GM12878 (cell line): Measurements from ENCODE around the gene PLXNB3.

ENCODE experiments used
- ATF2 ChIP-seq: IDR thresholded peaks from 2 replicates; pipeline ENCODE4 v1.6.1; 2012; ENCODE audit warnings: low read length, inconsistent platforms
- CREB1 ChIP-seq: IDR thresholded peaks from 2 replicates; pipeline ENCODE4 v1.6.1; 2012; ENCODE audit warnings: low read depth, mild to moderate bottlenecking, inconsistent platforms
- CTCF ChIP-seq, 3 experiments: IDR thresholded peaks in 2 of 3; conservative IDR thresholded peaks in 1 of 3; 2 replicates each; pipeline ENCODE4 v1.5.1; 2011; ENCODE audit warnings: low read depth in 3 of 3, low read length in 3 of 3, mild to moderate bottlenecking in 3 of 3, control low read depth in 2 of 3, moderate library complexity in 2 of 3, inconsistent platforms in 1 of 3, mixed read lengths in 1 of 3; ENCODE audit not compliant: control insufficient read depth in 2 of 3, insufficient read depth in 1 of 3; ENCODE audit errors: extremely low read depth in 1 of 3
- ELK1 ChIP-seq: IDR thresholded peaks from 2 replicates; pipeline ENCODE4 v1.6.1; 2012; ENCODE audit warnings: low read depth, low read length, improper control_type of control experiment
- GATAD2B ChIP-seq: fragments of 450-650 bp; conservative IDR thresholded peaks from 2 replicates; pipeline ENCODE4 v1.6.1; 2017; ENCODE audit warnings: low read depth, mild to moderate bottlenecking, moderate library complexity
- NR2C2 ChIP-seq: IDR thresholded peaks from 2 replicates; pipeline ENCODE4 v1.6.1; 2011; ENCODE audit warnings: borderline replicate concordance, low read depth; ENCODE audit not compliant: control insufficient read depth, insufficient read length
- POLR2AphosphoS5 ChIP-seq: IDR thresholded peaks from 2 replicates; pipeline ENCODE4 v1.6.1; 2011; ENCODE audit warnings: mild to moderate bottlenecking, low read length, inconsistent platforms
- REST ChIP-seq: IDR thresholded peaks from 2 replicates; pipeline ENCODE4 v1.6.1; 2012; ENCODE audit warnings: mild to moderate bottlenecking, low read depth, low read length
- SIN3A ChIP-seq: IDR thresholded peaks from 2 replicates; pipeline ENCODE4 v1.6.1; 2012; ENCODE audit warnings: low read depth, low read length, improper control_type of control experiment
- SMAD1 ChIP-seq: fragments of 450-650 bp; IDR thresholded peaks from 2 replicates; pipeline ENCODE4 v1.6.1; 2018; ENCODE audit warnings: mild to moderate bottlenecking, low read depth; ENCODE audit not compliant: partially characterized antibody

GRCh38 chrX:153740631-153741222, 23.3 kb upstream of the PLXNB3 start:
- TF ChIP-seq SIN3A: no peak
- TF ChIP-seq REST: no peak
- TF ChIP-seq CTCF (IDR thresholded peaks at IDR 0.05 in 2 of 3, conservative IDR thresholded peaks at IDR 0.05 in 1 of 3; ENCODE audit: control insufficient read depth in 2 of 3, extremely low read depth in 1 of 3, insufficient read depth in 1 of 3, low read depth in 3 of 3, low read length in 3 of 3): no peak
- no peak for TF ChIP-seq POLR2AphosphoS5
- TF ChIP-seq ELK1: no peak
- TF ChIP-seq NR2C2: no peak
- TF ChIP-seq SMAD1: no peak
- no peak for TF ChIP-seq ATF2
- TF ChIP-seq CREB1: no peak
- no peak for TF ChIP-seq GATAD2B
